Activated effector memory CD4-positive, alpha-beta T cell treated with Interleukin-2 at 50 U/mL for 16 hours (primary cell): Measurements from ENCODE around the gene WHRN.

ENCODE experiments used
- DNase-seq: peaks from one replicate; pipeline ENCODE4 v3.0.0-alpha.2; 2020

WHRN gene

DNA sequence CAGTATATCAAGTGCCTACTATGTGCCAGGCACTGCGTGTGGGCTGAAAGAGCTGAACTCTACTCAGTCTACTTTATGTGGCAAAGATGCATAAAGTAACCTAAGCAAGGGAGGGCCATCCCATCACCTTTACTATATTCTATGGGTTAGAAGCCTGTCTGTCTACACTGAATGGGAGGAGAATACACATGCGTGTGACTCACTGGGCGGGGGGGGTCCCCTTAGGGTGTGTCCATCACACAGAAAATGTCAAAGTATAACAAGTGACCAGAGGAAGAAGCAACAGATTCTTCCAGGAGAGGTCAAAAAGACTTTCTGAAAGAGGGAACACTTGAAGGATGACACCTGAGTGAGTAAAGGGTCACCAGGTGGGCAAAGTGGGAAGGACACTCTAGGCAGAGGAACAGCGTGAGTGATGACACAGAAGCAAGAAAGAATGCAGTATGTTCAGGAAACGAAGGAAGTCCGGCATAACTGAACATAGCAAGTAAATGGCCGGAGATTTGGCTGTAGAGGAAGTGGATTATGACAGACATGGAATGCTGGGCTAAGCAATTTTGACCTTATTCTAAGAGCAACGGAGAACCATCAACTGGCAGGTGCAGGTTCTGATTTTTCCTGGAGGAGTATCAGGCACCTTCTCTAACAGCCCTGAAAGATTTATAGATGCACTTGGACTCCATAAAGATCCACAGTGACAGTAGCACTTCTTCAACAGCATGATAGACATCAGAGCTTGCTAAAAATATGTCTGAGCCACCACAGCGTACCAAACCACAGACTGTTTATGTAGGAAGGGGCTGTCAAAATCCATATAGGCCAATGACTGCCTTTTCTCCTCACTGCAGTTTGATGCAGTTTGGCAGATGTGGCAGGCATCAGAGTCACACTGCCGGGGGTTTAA is 8.0 kb upstream of the WHRN start:
- no peak for DNase-seq

- no peak for DNase-seq
Observed at GRCh38 chr9:114511978-114512874, 7.0 kb upstream of the WHRN start.

DNA sequence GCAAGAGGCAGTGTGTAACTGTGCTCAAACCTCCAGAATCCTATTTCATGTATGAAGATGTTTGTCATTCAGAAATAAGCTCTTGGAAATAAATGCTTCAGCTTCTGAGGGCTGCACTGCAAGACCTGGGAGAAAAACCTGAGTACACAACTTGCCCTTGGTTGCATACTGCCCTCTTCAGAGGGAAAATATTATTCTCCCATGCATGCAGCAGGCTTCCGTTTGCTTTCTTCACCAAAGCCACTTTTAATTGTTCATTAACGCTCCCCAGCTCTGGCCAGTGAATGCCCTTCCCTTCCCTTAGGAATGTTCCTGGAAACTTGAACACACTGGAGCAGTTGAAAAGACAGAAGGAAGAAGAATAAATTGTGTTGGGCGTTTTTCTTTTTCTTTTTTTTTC is 2.5 kb upstream of the WHRN start:
- DNase-seq = no peak

- no peak for DNase-seq
Observed at GRCh38 chr9:114506082-114506390, 763 bp upstream of the WHRN start.

DNA sequence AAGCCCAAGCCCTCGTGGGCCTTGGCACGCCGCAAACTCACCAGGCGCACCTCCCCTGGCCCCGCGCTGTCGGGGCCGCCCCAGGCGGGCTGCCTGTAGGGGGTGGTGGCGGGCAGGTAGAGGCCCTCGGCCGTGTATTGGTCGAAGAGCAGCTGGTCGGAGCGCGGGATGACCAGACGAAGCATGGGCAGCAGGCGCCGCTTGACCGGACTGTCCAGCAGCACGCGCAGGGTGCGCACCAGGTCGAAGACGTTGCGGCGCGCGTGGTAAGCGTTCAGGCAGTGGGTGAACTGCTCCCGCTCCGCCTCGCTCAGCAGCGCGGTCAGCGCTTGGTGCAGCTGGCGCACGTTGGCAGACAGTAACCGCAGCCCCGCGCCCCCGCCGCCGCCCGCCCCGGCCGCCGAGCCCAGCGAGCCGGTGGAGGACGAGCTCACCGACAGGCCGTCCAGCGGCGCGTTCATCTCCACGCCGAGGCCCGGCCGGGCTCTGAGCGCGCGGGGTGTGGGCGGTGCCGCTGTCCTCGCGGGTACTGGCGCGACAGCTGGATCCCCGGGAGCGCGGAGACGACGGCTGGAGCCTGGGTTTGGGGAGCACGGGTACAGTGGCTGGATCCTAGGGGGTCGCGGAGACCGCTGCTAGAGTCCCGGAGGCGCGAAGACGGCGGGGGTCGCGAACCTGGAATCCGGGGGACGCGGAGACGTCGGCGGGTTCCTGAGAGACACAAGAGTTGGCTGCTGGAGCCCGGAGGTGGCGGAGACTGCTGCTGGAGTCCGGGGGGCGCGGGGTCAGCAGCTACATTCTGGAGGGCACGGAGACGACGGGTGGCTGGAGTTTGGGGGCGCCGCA is 709 bp downstream of the WHRN start:
- DNase-seq = peak; percentile 19

GRCh38 chr9:114503522-114504340 is 1.5 kb downstream of the WHRN start:
- no peak for DNase-seq

DNA sequence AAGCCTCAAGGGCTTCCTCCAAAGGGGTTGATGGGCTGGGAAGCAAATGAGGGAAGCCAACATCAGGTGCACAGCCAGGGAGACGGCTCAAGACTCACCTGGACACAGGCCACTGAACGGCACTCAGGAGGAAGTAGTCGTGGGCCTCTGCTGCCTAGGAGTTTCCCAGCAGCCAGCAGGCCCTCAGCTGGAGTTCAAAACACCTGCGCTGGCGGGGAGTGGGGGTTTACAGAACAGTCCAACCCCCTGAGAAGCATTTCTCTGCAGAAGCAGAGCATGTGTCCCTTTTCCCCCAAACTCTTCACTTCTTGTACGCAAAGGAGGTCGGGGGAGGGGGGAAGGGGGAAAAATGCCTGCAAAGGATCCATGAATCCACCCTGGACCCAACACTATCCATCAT is 2.3 kb downstream of the WHRN start:
- no peak for DNase-seq

DNA sequence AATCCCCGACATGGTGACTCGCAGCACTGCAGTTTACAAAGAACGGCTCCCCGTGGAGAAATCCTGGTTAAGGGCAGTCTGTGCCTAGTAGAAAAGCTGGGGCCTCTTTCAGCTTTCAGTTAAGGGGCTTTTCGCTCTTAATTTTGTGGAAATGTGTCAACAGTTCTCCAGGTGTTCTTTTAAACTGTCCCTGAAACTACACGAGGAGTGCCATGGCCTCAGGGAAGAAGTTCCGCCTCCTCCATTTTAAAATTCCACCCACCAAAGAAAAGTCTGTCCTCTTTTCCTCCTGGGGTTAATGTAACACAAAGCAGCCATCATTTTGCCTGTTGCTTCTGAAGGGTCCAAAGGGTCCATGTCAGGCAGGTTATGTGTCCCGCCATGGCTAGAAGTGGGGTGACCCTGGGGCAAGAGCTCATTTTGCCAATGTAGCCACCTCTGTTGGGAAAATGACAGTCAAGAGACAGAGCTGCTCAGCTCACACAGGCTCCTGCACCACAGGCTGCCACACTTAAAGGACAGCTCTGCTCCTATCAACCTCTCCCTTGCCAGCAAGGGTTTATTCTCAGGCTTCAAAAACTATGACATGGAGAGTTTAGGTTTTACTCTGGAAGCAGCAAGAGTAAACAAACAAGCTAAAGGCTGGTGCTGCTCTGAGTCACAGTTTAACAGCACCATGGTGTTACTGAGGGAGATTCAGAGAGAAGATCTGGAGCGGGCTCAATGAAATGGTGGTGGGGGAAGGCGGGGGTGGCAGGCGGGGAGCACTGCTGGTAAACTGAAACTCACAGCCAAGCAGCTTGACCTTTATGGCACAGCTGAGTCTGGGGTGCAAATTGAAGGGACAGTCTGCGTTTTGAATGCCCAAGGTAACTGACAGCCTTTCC is 3.2 kb downstream of the WHRN start:
- DNase-seq = no peak

DNA sequence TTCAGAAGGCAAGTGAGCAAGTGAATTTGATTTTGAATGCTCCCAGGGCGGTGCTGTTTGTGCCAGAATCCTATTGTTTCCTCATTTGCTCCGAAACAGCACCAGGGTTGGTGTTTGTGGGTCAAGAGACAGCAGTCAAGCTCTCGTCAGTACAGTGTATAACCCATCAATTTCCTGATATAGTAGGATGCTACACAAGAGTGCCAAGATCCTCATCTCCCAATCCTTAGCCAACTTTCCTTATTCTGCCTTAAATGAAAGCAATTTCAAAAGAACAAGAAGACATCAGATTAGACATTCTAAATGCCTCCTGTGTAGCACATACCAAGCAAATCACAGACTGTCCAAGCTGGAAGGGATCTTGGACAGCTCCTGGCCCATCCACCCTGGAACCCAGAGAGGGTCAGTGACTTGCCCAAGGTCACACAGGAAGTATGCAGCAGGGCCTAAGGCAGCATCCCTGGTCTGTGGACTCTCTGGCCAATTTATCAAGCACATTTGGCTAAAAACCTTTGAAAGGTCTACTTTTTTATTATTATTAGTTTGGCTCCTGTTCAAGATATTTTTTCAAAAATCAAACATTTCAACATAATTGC is 4.5 kb downstream of the WHRN start:
- no peak for DNase-seq

DNA sequence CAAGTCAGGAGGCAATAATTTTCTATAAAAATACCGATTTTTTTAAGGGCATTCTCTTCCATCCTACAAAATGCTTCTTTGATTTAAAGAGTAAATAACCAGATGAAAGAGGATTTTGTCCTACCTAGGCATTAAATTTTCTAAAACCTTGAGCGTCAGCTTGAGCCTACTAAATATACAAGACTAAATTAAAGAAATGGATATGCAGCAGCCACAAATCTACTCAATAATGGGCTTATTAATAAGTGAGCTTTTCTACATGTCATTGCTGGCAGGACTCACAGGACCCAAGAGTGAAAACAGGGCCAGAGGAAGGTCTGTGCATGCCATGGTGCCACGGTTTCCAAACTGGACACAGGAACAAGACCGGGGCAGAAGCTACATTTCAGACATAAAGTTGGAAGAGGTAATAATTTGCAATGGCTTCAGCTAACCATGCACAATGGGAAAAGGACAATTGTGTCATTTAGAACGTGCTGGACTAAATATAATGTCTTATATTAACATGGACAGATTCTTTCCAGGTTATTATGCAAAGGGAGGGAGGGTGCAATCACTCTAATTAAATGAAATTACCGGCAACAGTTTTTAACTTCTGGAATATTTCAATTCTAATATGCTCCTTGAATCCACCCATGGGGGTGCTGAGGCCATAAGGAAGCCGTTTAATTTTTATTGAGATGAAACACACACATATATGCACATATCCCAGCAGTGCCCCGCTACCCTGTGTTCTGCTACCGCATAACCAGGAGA is 5.2 kb downstream of the WHRN start:
- no peak for DNase-seq

GRCh38 chr9:114499528-114499927 is 5.7 kb downstream of the WHRN start:
- no peak for DNase-seq

- DNase-seq = no peak
Observed at GRCh38 chr9:114497727-114498382, 7.4 kb downstream of the WHRN start.

DNA sequence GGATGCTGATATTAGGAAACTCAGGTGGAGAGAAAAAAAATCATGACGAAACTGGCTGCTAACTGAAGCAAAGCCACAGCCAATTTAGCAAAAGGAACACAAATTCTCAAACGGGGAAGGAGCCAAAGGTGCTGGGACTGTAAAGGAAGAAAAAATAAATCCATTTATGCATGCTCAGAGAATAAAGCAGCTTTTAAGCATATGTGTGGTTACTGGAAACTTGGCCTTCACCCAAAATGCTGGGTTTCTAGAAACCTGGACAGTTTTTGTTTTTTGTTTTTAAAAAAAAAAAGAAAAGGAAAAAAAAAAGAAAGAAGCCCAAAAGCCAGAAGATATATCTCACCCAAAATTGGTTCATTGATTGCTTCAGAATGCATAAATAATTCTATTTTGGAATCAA is 8.0 kb downstream of the WHRN start:
- DNase-seq = no peak

- DNase-seq = no peak
Observed at GRCh38 chr9:114496011-114496410, 9.3 kb downstream of the WHRN start.

DNA sequence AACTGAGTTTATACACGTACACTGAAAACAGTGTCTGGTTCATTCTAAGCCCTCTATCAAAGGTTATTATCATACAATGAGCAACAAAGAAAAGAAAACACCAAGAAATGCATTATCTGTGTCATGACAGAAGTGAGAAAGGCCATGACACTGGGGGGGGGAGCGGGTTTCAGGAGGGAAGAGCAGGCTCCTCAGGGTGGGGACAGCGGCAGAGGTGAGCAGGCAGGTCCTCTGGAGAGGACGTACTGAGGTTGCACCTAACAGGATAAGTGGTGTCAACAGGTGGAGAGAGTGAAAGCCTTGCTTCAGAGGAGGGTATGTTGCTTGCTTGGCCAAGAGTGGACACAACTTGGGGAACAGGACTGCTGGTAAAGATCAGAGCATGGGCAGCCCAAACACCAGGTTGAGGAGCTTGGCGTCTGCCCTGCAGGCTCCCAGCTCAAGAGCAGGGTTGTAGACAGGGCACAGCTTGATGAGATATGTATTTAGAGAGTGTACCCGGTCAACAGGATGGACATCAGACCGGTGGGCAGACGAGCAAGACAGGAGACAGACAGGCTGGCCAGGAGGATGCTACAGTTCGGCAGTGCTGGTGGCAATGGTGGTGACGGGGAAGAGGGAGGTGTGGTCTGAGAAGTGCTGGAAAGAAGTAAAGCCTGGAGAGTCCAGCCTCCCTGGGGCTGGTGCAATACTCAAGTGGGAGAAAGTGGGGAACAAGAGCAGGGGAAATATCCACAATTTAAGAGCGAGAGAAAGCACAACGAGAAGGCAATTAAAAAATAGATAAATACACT is 10.3 kb downstream of the WHRN start:
- DNase-seq = no peak

DNA sequence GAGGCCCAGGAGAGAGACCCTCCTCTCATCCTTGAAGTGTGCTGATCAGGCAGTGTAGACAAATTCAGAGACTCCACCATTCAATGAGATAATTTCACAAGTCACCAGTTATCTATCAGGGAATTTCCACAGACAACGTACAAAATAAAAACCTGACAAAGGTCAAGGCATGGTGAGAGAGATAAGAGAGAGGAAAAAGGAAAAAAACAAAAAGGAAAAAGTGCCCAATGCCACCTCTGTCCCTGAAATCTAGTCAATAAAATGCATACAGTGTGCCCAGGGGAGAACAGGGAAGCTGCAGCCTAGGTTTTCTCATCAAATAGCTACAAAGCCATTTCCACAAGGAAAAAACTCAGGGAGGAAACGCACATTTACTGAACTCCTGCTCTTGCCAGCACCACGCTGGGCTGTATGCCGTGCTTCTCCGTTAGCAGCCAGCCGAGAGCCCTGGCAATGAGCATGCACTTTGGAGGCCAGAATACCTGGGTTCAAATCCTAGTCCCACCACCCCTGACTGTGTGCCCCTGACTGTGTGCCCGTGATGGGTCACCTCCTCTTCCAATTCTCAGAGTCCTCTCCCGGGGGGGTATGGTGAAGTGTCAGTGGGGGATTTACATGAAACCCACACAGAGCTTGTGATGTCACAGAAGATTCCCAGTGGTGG is 11.6 kb downstream of the WHRN start:
- no peak for DNase-seq

DNA sequence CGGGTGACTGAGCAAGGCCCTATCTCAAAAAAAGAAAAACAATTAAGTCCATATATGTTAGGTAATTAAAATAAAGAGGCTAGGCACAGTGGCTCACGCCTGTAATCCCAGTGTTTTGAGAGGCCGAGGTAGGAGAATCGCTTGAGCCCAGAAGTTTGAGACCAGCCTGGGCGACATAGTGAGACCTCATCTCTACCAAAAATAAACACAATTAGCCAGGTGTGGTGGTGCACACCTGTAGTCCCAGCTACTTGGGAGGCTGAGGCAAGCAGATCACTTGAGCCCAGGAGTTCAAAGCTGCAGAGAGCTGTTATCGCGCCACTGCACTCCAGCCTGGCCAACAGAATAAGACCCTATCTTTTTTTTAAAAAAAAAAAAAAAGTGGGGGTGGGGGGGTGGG is 12.3 kb downstream of the WHRN start:
- no peak for DNase-seq

DNA sequence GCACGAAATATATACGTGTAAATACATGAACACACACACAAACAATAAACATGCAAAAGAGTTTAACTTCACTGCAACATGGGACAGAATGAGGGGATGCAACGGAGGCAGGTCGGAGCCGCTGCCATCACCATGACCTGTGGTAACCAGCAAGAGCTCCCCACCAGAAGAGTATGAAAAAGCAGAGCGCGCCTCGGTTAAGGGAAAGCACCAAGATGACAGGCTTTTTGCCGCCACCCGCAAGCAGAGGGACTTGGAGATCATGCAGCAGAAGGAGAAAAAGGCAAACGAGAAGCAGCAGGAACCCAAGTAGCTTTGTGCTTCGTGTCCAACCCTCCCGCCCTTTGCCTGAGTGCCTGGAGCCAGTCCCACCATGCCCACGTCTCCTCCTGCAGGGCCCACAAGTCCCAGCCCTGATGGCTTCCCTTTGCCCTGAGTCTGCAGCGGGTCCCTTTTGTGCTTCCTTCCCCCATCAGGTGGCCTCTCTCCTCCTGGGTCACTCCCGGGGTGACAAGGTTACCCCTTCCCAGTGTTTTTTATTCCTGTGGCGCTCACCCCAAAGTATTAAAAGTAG is 13.8 kb downstream of the WHRN start:
- no peak for DNase-seq
